Neural cell (in vitro differentiated cells): ENCODE results near the gene PANK4.

Experiments used
- EP300 ChIP-seq: fragments of 450-650 bp; conservative IDR thresholded peaks from 2 replicates; pipeline ENCODE4 v1.6.1; 2014; ENCODE audit warnings: antibody characterized with exemption, mild to moderate bottlenecking, moderate library complexity; ENCODE audit not compliant: poor library complexity, severe bottlenecking
- EZH2 ChIP-seq: fragments of 200-600, 300-800 bp; shearing (Covaris generic), sonication (generic); IDR thresholded peaks from 2 replicates; pipeline ENCODE4 v1.6.1; 2014; ENCODE audit warnings: antibody characterized with exemption, low read length, borderline replicate concordance, mild to moderate bottlenecking; ENCODE audit not compliant: insufficient read depth, poor library complexity, severe bottlenecking
- MXI1 ChIP-seq: fragments of 450-650 bp; conservative IDR thresholded peaks from 2 replicates; pipeline ENCODE4 v1.6.1; 2014; ENCODE audit warnings: antibody characterized with exemption, mild to moderate bottlenecking; ENCODE audit not compliant: poor library complexity, severe bottlenecking
- POLR2AphosphoS5 ChIP-seq: IDR thresholded peaks from 2 replicates; pipeline ENCODE4 v1.6.1; 2012
- RAD21 ChIP-seq: fragments of 450-650 bp; conservative IDR thresholded peaks from 2 replicates; pipeline ENCODE4 v1.6.1; 2014; ENCODE audit warnings: antibody characterized with exemption, mild to moderate bottlenecking, moderate library complexity
- REST ChIP-seq: IDR thresholded peaks from 2 replicates; pipeline ENCODE4 v1.6.1; 2012; ENCODE audit warnings: borderline replicate concordance
- TAF1 ChIP-seq: IDR thresholded peaks from 2 replicates; pipeline ENCODE4 v1.6.1; 2012; ENCODE audit warnings: low read depth
- TF ChIP-seq, protein P1 (sequence below): fragments of 450-650 bp; IDR thresholded peaks from 2 replicates; pipeline ENCODE4 v1.5.1; 2014; ENCODE audit warnings: antibody characterized with exemption, mild to moderate bottlenecking, moderate library complexity; ENCODE audit not compliant: poor library complexity, severe bottlenecking

- TF ChIP-seq MXI1, result no peak
- TF ChIP-seq EP300, result no peak
- TF ChIP-seq, protein P1, sequence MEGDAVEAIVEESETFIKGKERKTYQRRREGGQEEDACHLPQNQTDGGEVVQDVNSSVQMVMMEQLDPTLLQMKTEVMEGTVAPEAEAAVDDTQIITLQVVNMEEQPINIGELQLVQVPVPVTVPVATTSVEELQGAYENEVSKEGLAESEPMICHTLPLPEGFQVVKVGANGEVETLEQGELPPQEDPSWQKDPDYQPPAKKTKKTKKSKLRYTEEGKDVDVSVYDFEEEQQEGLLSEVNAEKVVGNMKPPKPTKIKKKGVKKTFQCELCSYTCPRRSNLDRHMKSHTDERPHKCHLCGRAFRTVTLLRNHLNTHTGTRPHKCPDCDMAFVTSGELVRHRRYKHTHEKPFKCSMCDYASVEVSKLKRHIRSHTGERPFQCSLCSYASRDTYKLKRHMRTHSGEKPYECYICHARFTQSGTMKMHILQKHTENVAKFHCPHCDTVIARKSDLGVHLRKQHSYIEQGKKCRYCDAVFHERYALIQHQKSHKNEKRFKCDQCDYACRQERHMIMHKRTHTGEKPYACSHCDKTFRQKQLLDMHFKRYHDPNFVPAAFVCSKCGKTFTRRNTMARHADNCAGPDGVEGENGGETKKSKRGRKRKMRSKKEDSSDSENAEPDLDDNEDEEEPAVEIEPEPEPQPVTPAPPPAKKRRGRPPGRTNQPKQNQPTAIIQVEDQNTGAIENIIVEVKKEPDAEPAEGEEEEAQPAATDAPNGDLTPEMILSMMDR, result no peak
- TF ChIP-seq RAD21, result no peak
- no peak for TF ChIP-seq REST
- TF ChIP-seq POLR2AphosphoS5, result no peak
- TF ChIP-seq TAF1, result no peak
- TF ChIP-seq EZH2, result no peak
These were observed 27.1 kb downstream of the PANK4 start for GRCh38 chr1:2499260-2499659.
